ENCODE data around the gene STK24.

- no peak for TF ChIP-seq ZSCAN20 (CRISPR knock-in tag; IDR thresholded peaks at IDR 0.05)
- no peak for TF ChIP-seq CEBPB (IDR thresholded peaks at IDR 0.05)
- TF ChIP-seq HDAC2 (IDR thresholded peaks at IDR 0.05) = no peak
- no peak for TF ChIP-seq BHLHE40 (IDR thresholded peaks at IDR 0.05; ENCODE audit: low read depth, low read length)
- TF ChIP-seq HMGXB4 (CRISPR knock-in tag; IDR thresholded peaks at IDR 0.05; ENCODE audit: borderline replicate concordance) = no peak
- no peak for TF ChIP-seq FOSL2 (IDR thresholded peaks at IDR 0.05)
- TF ChIP-seq FOSL2 (CRISPR knock-in tag; IDR thresholded peaks at IDR 0.05) = no peak
Measured at GRCh38 chr13:98456413-98456845, 120.5 kb downstream of the STK24 start.

Data from A549 (cell line).